GM19238 (cell line): ENCODE data around the gene ATP5IF1.

Source experiments
- DNase-seq: peaks from one replicate; pipeline ENCODE4 v3.0.0; 2011; ENCODE audit warnings: low spot score; ENCODE audit not compliant: insufficient read length

ATP5IF1 gene

DNA sequence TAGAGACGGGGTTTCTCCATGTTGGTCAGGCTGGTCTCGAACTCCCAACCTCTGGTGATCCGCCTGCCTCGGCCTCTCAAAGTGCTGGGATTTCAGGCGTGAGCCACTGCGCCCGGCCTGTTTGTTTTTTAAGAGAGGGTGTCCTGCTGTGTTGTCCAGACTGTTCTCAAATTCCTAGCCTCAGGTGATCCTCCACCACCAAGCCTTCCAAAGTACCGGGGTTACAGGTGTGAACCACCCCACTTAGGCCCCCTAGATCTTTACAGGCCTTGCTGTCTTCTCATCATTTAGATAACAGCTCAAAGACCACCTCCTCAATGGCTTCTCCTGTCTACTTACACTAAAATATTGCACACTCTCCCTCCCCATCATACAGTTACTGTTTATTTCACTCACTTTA, 29.7 kb downstream of the ATP5IF1 start:
- DNase-seq = no peak

DNA sequence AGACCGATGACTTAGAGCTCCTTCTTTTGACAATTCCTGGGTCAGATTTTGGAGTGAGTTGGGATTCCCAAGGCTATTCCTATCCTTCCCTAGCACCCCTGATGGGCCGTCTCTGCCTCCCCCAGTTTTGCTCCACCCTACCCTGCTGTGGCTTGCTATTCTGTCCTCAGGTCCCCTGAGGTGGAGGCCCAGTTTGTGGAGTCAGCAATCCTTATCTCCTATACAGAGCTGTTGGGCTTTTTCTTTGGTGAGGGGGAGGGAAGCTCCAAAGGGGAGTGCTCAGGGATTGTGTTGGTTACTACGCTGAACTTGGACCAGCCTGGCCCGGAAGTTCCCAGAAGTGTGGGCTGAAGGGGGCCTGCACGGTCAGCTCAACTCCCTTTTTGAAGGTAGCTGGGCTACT, 31.0 kb downstream of the ATP5IF1 start:
- DNase-seq = no peak

DNA sequence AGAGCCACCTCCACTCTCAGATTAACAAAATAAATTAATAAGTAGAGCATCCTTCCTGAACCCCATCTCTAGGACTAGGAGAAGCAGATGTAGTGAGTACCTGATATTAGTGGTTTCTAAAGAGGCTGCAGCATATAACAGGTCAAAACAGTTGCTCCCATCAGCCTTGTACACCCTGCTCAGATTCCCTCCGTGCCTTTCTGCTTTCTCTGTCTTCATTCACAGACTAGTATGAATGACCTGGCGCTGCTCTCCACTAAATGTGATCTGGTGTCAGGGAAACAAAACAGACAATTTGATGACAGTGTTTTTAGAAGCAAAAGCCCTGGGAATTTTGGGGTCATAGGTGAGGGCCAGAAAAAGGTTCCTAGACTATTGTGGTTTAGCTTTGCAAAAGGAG, 31.7 kb downstream of the ATP5IF1 start:
- no peak for DNase-seq

DNA sequence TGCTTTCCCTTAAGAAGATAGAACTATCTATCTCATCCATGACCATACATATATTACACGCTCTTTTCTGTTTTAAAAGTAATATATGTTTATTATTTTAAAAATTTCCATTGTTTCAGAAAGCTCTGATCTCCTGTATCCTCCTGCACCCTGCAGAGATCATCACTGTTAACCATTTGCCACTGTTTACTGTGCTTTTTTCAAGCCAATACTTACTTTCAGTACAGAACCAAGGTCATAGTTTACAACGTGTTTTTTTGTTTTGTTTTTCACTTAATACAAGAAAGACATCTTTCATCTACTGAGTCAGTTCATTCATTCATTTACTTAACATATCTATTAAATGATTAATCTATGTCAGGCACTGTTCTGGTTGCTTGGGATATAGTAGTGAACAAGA, 33.6 kb downstream of the ATP5IF1 start:
- DNase-seq = no peak

DNA sequence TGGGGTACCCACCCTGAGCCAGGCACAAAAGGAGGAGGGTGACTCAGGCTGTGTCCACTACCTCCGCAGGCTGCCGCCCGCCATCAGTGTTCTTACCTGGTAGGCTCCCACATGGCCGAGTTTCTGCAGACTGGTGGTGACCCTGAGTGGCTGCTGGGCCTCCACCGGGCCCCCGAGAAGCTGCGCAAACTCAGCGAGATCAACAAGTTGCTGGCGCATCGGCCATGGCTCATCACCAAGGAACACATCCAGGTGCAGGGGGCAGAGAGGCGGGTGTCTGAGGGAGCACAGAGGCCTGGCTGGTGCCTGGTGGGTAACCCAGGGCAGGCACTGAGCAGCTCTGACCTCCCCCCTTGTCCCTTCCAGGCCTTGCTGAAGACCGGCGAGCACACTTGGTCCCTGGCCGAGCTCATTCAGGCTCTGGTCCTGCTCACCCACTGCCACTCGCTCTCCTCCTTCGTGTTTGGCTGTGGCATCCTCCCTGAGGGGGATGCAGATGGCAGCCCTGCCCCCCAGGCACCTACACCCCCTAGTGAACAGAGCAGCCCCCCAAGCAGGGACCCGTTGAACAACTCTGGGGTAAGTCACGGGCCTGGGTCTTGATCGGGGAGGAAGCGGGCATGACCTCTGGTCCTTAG, 36.4 kb downstream of the ATP5IF1 start:
- no peak for DNase-seq

DNA sequence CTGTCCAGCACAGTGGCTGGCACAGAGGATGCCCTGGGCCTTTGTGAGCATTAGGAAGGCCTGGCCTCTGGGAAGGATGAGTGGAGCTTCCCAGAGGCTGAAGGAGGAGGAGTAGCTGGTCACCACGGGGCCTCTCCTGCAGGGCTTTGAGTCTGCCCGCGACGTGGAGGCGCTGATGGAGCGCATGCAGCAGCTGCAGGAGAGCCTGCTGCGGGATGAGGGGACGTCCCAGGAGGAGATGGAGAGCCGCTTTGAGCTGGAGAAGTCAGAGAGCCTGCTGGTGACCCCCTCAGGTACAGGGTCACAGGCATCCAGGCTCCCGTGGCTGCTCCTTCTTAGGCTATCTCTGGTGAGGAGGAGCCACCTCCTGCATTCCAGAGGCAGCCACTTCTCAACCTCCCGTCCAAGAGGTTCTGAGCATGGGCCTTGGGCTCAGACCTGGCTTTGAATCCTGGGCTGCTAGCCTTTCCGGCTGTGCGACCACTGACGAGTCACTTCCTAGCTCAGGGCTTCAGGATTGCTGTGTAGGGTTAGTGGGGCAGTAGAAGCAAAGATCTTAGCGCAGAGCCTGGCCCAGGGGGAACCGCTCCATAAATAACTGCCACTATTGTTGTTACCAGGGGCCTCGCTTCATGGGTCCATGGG, 37.4 kb downstream of the ATP5IF1 start:
- DNase-seq = no peak

DNA sequence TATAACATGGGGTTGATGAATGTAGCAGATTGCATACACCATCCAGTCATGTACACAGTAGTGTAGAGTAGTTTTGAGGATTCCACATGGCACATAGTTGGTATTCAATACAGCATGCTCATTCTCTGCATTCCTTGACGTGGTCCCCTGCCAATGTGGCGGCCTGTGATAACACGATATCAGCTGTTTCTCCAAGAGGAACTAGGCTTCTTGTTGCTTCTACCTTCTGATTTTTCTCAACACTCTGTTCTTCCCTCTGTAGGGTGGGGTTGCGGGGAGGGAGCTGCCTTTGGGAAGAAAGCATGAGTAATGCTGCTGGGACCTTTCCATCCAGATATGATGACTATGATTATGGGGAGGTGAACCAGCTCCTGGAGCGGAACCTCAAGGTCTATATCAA, 42.8 kb downstream of the ATP5IF1 start:
- no peak for DNase-seq

DNA sequence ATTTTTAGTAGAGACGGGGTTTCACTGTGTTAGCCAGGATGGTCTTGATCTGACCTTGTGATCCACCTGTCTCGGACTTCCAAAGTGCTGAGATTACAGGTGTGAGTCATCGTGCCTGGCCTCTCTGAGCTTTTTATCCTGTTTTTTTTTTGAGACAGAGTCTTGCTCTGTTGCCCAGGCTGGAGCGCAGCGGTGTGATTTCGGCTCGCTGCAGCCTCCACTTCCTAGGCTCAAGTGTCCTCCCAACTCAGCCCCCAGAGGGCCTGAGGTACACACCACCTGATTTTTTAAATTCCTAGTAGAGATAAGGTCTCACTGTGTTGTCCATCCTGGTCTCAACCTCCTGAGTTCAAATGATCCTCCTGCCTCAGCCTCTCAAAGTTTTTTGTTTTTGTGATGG, 43.8 kb downstream of the ATP5IF1 start:
- no peak for DNase-seq

DNA sequence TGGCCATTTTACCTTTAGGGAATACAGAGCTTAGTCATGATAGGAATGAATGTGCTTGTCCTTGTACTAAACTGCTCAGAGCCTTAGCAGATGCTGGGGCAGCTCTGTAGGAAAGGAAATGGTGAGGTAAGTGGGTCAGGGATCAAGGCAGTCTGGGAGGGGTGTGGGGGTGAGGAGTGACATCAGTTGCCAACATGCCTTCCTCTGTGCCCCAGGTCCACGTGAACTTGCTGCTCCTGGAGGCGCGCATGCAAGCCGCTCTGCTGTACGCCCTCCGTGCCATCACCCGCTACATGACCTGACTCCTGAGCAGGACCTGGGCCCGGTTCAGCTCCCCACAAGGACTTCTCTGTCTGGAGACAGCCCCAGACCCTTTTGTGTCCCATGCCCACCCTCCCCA, 44.6 kb downstream of the ATP5IF1 start:
- no peak for DNase-seq

DNA sequence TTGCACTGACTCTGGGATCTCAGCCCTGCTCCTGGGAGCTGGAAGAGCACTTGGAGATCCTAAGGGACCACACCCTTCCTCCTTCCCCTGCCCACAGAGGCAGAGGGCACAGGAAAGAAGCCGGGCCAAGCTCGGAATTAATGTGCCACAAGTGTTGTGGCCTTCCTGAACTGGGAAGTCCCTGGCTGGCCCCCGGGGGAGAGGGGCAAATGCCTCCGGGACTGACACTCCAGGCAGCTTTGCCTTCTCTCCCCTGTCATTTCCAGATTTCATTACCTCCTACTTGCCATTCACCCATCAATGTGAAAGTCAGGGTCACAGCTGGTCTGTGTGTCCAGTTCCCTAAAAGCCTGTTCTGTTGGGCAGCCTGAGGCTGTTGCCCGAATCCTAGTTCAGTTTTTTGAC, 45.1 kb downstream of the ATP5IF1 start:
- no peak for DNase-seq

DNA sequence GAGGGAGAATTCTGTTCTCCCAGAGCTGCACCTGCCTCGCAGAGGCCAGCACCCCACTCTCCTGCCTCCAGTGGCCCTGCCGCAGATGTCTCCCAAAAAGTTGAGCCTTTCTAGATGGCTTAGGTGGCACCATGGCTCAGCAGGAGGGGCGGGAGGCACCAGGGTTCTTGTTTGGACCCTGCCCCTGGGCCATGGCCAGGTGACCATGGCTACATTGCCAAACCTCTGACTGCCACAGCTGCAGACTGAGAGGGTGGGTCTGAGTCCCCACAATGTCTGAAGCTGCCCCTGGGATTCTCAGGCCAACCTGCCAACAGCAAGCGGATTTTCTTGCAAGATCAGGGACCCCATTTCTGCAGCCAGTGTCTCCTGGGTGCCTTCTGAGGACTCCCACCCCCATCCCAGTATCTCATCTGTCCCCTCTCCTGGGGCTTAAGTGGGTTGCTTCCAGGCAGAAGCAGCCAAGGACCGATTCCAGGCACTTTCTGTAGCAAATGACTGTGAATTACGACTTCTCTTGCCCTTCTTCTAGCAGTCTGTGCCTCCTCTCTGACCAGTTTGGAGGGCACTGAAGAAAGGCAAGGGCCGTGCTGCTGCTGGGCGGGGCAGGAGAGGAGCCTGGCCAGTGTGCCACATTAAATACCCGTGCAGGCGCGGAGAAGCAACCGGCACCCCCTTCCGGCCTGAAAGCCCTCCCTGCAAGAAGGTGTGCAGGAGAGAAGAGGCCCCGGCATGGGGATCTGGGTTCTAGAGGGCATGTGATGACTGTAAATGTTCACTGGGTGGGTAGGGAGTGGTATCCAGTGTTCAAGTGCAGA, 45.9 kb downstream of the ATP5IF1 start:
- no peak for DNase-seq

DNA sequence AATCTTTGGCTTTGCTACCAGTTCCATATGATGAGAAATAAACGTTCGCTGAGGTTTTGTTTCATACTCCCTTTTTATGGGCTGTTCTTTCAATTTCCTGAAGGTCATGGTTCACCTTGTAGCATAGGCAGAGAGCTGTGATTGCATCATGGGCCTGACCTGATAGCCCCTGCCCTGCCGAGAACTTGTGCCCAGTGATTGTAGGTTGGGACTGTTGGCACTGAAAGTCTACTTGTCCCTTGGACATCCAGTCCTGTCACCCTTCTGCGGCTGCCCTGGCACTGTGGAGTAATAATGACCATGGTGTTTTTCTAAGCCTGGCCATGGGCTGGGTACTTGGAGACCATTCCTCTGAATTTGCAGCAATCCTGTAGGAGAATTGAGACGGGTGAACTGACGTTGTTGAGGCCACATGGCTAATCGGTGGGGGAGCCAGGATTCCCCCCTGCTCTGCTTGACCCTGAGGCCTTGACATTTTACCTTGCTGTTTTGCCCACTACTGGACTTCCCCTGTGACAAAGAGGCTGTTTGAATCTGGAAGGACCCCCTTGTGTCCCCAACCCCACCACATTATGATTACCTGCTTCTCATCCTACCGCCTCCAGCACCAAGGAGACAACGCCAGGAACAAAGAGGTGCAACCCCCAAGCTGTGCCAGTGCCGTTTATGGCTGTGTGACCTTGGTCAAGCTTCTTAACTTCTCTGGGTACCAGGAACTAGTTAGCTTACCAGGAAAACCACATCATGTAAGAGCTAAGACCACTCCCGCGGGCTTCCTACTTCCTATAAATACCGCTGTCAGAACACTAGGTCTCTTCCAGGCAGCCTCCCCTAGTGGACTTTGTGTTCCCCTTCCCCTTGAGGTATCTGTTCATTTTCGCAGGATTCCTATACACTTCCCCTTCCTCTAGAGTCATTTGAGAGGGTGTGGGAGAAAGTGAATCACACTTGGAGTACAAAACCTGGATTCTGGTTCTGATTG, 46.8 kb downstream of the ATP5IF1 start:
- no peak for DNase-seq

DNA sequence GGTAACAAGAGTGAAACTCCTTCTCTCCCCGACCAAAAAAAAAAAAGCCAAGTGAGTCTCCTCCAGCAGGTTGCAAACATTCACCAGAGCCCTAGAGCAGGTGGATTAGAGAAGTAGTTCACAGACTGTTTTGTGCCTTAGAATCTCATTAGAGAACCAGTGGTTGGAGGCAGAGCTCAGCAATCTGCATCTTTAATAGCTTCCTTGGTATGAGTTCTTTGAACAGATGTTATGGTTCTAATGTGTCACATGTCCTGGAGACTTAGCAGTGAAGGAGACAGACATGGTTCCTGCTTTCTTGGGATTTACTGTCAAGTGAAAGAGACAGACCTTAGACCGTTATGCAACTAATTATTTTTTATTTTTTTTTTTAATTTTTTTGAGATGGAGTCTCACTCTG, 50.2 kb downstream of the ATP5IF1 start:
- DNase-seq = no peak
